ENCODE data around the gene ADGRL3. TPM values are rescaled to one million over a fixed set of nuclear protein-coding genes. Genes with fewer than 3 reads are reported as not detected.

ADGRL3 gene
- total RNA-seq, 4 donors from 2014 or later, result 6.1 to 26.0 (median 7.3) TPM

- Histone ChIP-seq H3K9me3 (no peaks in the 10 kb centered on the region), H3K27ac (no peak overlapping the region), H3K4me3 (no peak overlapping the region), H3K4me1 (no peaks in the 10 kb centered on the region), H3K27me3 (no peaks in the 10 kb centered on the region), H3K36me3 (no peaks in the 10 kb centered on the region)
- ATAC-seq, result no peak
- TF ChIP-seq EP300 (IDR thresholded peaks at IDR 0.05) (no peak), POLR2AphosphoS5 (IDR thresholded peaks at IDR 0.05) (no peak)
- 82 to 87% methylated on average over 8 of the region's 8 CpGs for WGBS, 2 donors (ENCODE audit: low coverage in 1 of 2)
Measured at GRCh38 chr4:61224573-61224972, 24.4 kb downstream of the ADGRL3 start.

GRCh38 chr4:61225656-61226055, 25.5 kb downstream of the ADGRL3 start:
- Histone ChIP-seq H3K4me1 (no peaks in the 10 kb centered on the region), H3K9me3 (no peaks in the 10 kb centered on the region), H3K27me3 (no peaks in the 10 kb centered on the region), H3K36me3 (no peaks in the 10 kb centered on the region), H3K4me3 (no peak overlapping the region), H3K27ac (no peak overlapping the region)
- ATAC-seq, result no peak
- TF ChIP-seq POLR2AphosphoS5 (IDR thresholded peaks at IDR 0.05), result no peak
- TF ChIP-seq, protein P1, sequence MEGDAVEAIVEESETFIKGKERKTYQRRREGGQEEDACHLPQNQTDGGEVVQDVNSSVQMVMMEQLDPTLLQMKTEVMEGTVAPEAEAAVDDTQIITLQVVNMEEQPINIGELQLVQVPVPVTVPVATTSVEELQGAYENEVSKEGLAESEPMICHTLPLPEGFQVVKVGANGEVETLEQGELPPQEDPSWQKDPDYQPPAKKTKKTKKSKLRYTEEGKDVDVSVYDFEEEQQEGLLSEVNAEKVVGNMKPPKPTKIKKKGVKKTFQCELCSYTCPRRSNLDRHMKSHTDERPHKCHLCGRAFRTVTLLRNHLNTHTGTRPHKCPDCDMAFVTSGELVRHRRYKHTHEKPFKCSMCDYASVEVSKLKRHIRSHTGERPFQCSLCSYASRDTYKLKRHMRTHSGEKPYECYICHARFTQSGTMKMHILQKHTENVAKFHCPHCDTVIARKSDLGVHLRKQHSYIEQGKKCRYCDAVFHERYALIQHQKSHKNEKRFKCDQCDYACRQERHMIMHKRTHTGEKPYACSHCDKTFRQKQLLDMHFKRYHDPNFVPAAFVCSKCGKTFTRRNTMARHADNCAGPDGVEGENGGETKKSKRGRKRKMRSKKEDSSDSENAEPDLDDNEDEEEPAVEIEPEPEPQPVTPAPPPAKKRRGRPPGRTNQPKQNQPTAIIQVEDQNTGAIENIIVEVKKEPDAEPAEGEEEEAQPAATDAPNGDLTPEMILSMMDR (IDR thresholded peaks at IDR 0.05), result no peak
- TF ChIP-seq EP300 (IDR thresholded peaks at IDR 0.05), result no peak
- TF ChIP-seq POLR2A (IDR thresholded peaks at IDR 0.05), result no peak
- WGBS, 2 donors (ENCODE audit: low coverage in 1 of 2), result 88 to 92% methylated on average over 1 of the region's 1 CpG

- H3K4me1 ChIP-seq, result no peaks in the 10 kb centered on the region
- H3K36me3 ChIP-seq, result no peaks in the 10 kb centered on the region
- H3K27me3 ChIP-seq, result no peaks in the 10 kb centered on the region
- TF ChIP-seq POLR2A (IDR thresholded peaks at IDR 0.05), result no peak
- H3K9me3 ChIP-seq, result no peaks in the 10 kb centered on the region
- no peak for ATAC-seq
- no peak overlapping the region for H3K27ac ChIP-seq
- WGBS, 2 donors (ENCODE audit: low coverage in 1 of 2), result 78 to 87% methylated on average over 4 to 7 of the region's 7 CpGs
- H3K4me3 ChIP-seq, result no peak overlapping the region
Measured at GRCh38 chr4:61231421-61231820, 31.3 kb downstream of the ADGRL3 start.

GRCh38 chr4:61239250-61239649, 39.1 kb downstream of the ADGRL3 start:
- Histone ChIP-seq H3K27me3 (no peaks in the 10 kb centered on the region), H3K4me3 (no peak overlapping the region), H3K4me1 (no peaks in the 10 kb centered on the region), H3K27ac (no peak overlapping the region), H3K9me3 (no peaks in the 10 kb centered on the region), H3K36me3 (no peaks in the 10 kb centered on the region)
- no peak for TF ChIP-seq POLR2AphosphoS5 (IDR thresholded peaks at IDR 0.05)
- TF ChIP-seq POLR2A (IDR thresholded peaks at IDR 0.05), result no peak
- no peak for TF ChIP-seq EP300 (IDR thresholded peaks at IDR 0.05)
- TF ChIP-seq, protein P1 (IDR thresholded peaks at IDR 0.05), result no peak
- ATAC-seq, result no peak
- 62% methylated on average over 1 of the region's 1 CpG; no CpG with 5 or more reads in 1 of the 2 donors for WGBS, 2 donors (ENCODE audit: low coverage in 1 of 2)

DNA sequence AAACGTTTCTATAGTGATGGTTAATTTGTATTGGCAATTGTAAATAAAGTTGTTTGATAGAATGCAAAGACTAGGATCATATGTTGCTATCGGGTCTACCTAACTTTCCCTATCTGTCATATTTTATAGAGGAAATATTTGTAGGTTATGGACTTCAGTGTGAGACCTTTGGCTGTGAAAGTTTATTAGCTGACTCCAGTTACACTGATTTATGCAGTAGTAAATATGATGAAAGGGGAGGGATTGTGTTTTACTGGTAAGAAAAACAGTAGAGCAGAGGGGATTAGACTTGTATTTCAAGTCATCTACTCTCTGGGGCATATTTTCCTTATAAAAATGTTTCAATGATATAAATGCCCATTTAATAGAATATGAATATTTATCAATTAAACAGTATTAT, 43.8 kb downstream of the ADGRL3 start:
- Histone ChIP-seq H3K27me3 (no peaks in the 10 kb centered on the region), H3K4me3 (no peak overlapping the region), H3K9me3 (no peaks in the 10 kb centered on the region), H3K4me1 (peaks cover 0 to 8% (median 0%) of the 10 kb centered on the region in 3 donors), H3K27ac (no peak overlapping the region), H3K36me3 (no peaks in the 10 kb centered on the region)
- ATAC-seq, result no peak
- 52 to 91% methylated on average over 2 of the region's 2 CpGs for WGBS, 2 donors (ENCODE audit: low coverage in 1 of 2)
- no peak for TF ChIP-seq EP300 (IDR thresholded peaks at IDR 0.05)

DNA sequence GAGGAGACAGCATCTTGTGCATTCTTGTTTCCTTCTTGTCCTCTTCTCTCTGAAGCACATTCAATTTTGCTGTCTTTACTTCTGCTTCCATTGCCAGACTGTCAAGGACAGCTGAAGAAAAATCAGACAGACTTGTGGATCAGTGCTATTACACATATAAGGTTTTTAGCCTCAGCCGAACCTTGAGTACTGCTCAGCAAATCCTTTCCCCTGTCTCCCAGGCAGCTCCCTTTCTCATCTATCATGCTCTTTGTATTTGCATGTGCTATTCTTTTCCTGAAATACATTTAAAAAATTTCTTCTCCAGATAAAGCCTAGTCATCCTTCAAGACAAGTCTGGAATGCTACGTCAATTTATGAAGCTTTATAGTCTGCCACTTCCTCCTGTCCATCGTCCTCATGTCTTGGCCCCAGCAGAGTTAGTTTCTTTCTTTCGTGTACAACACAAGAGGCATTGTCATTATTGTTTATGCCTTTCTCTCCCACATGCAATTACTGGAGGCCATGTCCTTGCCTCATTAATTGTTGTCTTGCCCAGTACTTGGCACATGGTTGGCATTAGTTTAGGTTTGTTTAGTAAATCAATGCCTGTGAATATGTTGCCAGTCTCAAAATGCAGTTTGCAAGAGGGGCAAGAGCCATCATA, 45.1 kb downstream of the ADGRL3 start:
- H3K4me3 ChIP-seq, result no peak overlapping the region
- no peak for ATAC-seq
- TF ChIP-seq POLR2AphosphoS5 (IDR thresholded peaks at IDR 0.05), result no peak
- no peak for TF ChIP-seq POLR2A (IDR thresholded peaks at IDR 0.05)
- TF ChIP-seq EP300 (IDR thresholded peaks at IDR 0.05), result no peak
- TF ChIP-seq, protein P1 (IDR thresholded peaks at IDR 0.05), result no peak

More for the DNA sequence above, 45.1 kb downstream of the ADGRL3 start:
- Histone ChIP-seq H3K36me3 (no peaks in the 10 kb centered on the region), H3K27me3 (no peaks in the 10 kb centered on the region), H3K4me1 (peaks cover 0 to 8% (median 0%) of the 10 kb centered on the region in 3 donors), H3K27ac (no peak overlapping the region), H3K9me3 (no peaks in the 10 kb centered on the region)
- WGBS, 2 donors (ENCODE audit: low coverage in 1 of 2), result 44 to 47% methylated on average over 2 to 4 of the region's 4 CpGs
